ENCODE measurements around the gene TPM1. TPM values are rescaled to one million over a fixed set of nuclear protein-coding genes. Genes with fewer than 3 reads are reported as not detected.

Gene TPM1
- total RNA-seq, 2 donors from 2014 or later, result 564 to 629 TPM

GRCh38 chr15:63010920-63011693, 31.4 kb upstream of the TPM1 start:
- TF ChIP-seq POLR2AphosphoS5 (IDR thresholded peaks at IDR 0.05), result no peak
- no peak for TF ChIP-seq POLR2A (IDR thresholded peaks at IDR 0.05)
- no peak for TF ChIP-seq CTCF (IDR thresholded peaks at IDR 0.05)
- Histone ChIP-seq H3K27ac (no peak overlapping the region), H3K4me1 (replicated peaks) (no peaks in the 10 kb centered on the region), H3K4me3 (no peak overlapping the region), H3K36me3 (no peaks in the 10 kb centered on the region), H3K27me3 (replicated peaks; ENCODE audit: insufficient read depth) (no peaks in the 10 kb centered on the region), H3K9me3 (no peaks in the 10 kb centered on the region)
- intact Hi-C loops (cut with DNase I), result no loop called here
- WGBS, result 100% methylated on average over 7 of the region's 7 CpGs
- no peak for DNase-seq (ENCODE audit: low spot score)

- WGBS, result over 99% methylated on average over 6 of the region's 6 CpGs
- TF ChIP-seq POLR2A (IDR thresholded peaks at IDR 0.05), result no peak
- no peak for TF ChIP-seq CTCF (IDR thresholded peaks at IDR 0.05)
- no peak for TF ChIP-seq POLR2AphosphoS5 (IDR thresholded peaks at IDR 0.05)
- H3K27ac ChIP-seq, result no peak overlapping the region
- H3K9me3 ChIP-seq, result no peaks in the 10 kb centered on the region
- H3K4me3 ChIP-seq, result no peak overlapping the region
- no peaks in the 10 kb centered on the region for H3K27me3 ChIP-seq (replicated peaks; ENCODE audit: insufficient read depth)
- DNase-seq (ENCODE audit: low spot score), result no peak
- H3K4me1 ChIP-seq (replicated peaks), result no peaks in the 10 kb centered on the region
- H3K36me3 ChIP-seq, result no peaks in the 10 kb centered on the region
- intact Hi-C loops (cut with DNase I), result no loop called here
Measured at GRCh38 chr15:63012444-63012843, 30.1 kb upstream of the TPM1 start.

- Histone ChIP-seq H3K36me3 (no peaks in the 10 kb centered on the region), H3K9me3 (no peaks in the 10 kb centered on the region), H3K4me1 (replicated peaks) (no peaks in the 10 kb centered on the region), H3K27me3 (replicated peaks; ENCODE audit: insufficient read depth) (no peaks in the 10 kb centered on the region), H3K4me3 (no peak overlapping the region), H3K27ac (no peak overlapping the region)
- intact Hi-C loops (cut with DNase I), result no loop called here
- 60% methylated on average over 11 of the region's 11 CpGs for WGBS
- TF ChIP-seq POLR2AphosphoS5 (IDR thresholded peaks at IDR 0.05), result no peak
- no peak for TF ChIP-seq POLR2A (IDR thresholded peaks at IDR 0.05)
- no peak for TF ChIP-seq CTCF (IDR thresholded peaks at IDR 0.05)
- DNase-seq (ENCODE audit: low spot score), result no peak
Measured at GRCh38 chr15:63013052-63013808, 29.3 kb upstream of the TPM1 start.

GRCh38 chr15:63014578-63014977, 28.0 kb upstream of the TPM1 start:
- Histone ChIP-seq H3K27me3 (replicated peaks; ENCODE audit: insufficient read depth) (no peaks in the 10 kb centered on the region), H3K36me3 (no peaks in the 10 kb centered on the region), H3K27ac (no peak overlapping the region), H3K4me1 (replicated peaks) (no peaks in the 10 kb centered on the region), H3K9me3 (no peaks in the 10 kb centered on the region), H3K4me3 (no peak overlapping the region)
- DNase-seq (ENCODE audit: low spot score), result no peak
- WGBS, result 85% methylated on average over 4 of the region's 4 CpGs
- intact Hi-C loops (cut with DNase I), result no loop called here
- TF ChIP-seq POLR2AphosphoS5 (IDR thresholded peaks at IDR 0.05) (no peak), POLR2A (IDR thresholded peaks at IDR 0.05) (no peak)

GRCh38 chr15:63015618-63016017, 26.9 kb upstream of the TPM1 start:
- no peaks in the 10 kb centered on the region for H3K36me3 ChIP-seq
- WGBS, result 72% methylated on average over 1 of the region's 1 CpG
- DNase-seq (ENCODE audit: low spot score), result no peak
- intact Hi-C loops (cut with DNase I), result no loop called here
- H3K4me3 ChIP-seq, result no peak overlapping the region
- H3K4me1 ChIP-seq (replicated peaks), result no peaks in the 10 kb centered on the region
- no peak overlapping the region for H3K27ac ChIP-seq
- no peaks in the 10 kb centered on the region for H3K9me3 ChIP-seq
- H3K27me3 ChIP-seq (replicated peaks; ENCODE audit: insufficient read depth), result no peaks in the 10 kb centered on the region
- TF ChIP-seq POLR2A (IDR thresholded peaks at IDR 0.05), result no peak
- no peak for TF ChIP-seq POLR2AphosphoS5 (IDR thresholded peaks at IDR 0.05)
- no peak for TF ChIP-seq CTCF (IDR thresholded peaks at IDR 0.05)

Measured in prostate gland (tissue), 2 donors.